VCaP (cell line): ENCODE results near the gene P4HB.
A peak's percentile ranks its signal among the peaks of the same experiment; 100 is the strongest.

ENCODE experiments used
- H3K27ac ChIP-seq: fragments of 450-650 bp; 2 replicates; pipeline ENCODE4 v1.5.1; 2017
- TF ChIP-seq, protein P1 (sequence below): fragments of 450-650 bp; conservative IDR thresholded peaks from 2 replicates; pipeline ENCODE4 v1.5.1; 2017; ENCODE audit warnings: mild to moderate bottlenecking, moderate library complexity

Gene P4HB

DNA sequence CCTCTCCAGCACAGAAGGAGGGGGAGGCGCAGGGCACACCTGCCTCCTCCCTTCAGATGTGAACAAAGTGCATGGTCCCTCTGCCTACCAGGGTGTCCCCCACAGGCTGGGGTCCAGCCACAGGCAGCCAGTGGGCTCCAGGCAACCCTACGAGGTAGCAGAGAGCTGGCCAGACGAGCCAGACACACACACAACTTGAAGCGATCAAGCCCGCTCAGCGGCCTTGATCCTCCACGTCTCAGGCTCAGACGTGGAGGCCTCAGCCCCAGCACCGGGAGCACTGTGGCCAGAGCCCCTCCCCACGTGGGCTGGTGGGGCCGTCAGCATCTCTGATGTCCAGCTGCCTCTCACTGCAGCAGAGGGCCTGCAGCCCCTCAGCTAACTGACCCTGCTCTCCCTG, 35.7 kb downstream of the P4HB start:
- H3K27ac ChIP-seq, result no peak overlapping the region

DNA sequence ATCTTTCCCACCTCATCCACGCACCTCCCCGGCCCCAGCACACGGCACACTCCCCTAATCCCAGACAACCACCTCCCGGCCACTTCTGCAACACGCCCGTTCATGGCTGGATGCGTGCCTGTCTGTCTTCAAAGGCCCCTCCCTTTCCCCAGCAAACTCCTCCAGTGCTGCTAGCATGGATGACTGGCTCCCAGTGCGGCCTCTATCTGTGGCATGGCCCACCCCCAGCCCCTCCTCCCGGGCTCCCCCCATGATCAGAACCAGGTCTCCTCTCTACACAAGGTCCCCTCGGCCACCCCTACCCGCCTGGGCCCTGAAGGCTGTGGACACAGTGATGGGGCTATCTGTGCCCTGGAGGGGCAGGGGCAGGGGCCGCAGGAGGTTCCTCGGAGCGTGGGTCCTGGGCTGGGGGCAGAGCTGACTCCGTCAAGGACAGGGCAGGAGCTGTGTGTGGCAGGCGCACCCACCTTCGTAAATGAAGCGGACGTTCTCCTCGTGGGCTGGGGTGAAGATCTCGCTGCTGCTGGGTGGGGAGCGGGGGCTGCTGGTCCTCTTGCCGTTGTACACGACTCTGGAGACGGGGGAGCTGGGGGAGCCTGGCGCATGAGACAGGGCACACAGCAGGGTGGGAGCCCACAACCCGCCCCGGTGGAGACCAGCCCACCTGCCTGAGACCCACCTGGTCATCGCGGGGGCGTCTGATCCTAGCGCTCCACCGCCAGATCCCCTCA, 36.4 kb downstream of the P4HB start:
- TF ChIP-seq, protein P1, sequence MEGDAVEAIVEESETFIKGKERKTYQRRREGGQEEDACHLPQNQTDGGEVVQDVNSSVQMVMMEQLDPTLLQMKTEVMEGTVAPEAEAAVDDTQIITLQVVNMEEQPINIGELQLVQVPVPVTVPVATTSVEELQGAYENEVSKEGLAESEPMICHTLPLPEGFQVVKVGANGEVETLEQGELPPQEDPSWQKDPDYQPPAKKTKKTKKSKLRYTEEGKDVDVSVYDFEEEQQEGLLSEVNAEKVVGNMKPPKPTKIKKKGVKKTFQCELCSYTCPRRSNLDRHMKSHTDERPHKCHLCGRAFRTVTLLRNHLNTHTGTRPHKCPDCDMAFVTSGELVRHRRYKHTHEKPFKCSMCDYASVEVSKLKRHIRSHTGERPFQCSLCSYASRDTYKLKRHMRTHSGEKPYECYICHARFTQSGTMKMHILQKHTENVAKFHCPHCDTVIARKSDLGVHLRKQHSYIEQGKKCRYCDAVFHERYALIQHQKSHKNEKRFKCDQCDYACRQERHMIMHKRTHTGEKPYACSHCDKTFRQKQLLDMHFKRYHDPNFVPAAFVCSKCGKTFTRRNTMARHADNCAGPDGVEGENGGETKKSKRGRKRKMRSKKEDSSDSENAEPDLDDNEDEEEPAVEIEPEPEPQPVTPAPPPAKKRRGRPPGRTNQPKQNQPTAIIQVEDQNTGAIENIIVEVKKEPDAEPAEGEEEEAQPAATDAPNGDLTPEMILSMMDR, result no peak
- peak overlapping the region; percentile 93; the same call in 1 of the 2 replicates for H3K27ac ChIP-seq

More for the DNA sequence above, 35.7 kb downstream of the P4HB start:
- TF ChIP-seq, protein P1, result no peak

DNA sequence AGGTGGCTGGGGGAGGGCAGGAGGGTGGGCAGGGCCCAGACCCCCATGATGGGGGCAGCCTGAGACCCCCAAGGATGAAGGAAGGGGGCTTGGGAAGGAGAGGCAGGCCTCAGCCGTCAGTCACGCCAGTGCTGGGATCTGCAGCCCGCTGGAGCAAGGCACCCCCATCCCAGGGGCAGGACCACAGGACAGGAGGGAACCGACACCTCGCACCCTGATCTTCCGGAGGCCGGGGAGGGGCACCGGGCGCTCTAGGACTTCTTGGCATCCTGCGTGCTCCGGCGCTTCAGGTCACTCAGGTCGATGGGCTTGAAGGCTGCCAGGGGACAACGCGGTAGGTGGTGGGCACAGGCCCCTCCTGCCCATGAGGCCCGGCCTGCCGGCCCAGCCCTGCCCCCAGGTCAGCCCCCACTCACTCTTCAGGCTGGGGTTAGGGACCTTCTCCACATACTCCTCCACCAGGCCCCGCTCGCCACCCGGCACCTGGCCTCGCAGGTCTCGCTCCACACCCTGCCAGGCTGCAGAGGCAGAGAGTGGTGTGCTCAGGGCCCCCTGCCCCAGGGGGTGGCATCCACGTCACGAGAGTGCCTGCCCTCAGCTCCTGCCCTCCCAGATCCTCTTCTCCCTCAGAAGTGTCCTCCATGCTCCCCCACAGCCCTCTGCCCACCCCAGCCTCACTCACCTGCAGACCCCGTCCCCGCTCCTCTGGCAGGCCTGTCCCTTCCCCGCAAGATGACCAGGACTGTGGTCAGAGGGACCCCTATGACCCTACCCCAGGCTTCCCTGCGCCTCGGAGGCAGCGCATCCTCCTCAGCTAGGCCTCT, 37.1 kb downstream of the P4HB start:
- peak overlapping the region; percentile 93 for H3K27ac ChIP-seq
- TF ChIP-seq, protein P1, result no peak

DNA sequence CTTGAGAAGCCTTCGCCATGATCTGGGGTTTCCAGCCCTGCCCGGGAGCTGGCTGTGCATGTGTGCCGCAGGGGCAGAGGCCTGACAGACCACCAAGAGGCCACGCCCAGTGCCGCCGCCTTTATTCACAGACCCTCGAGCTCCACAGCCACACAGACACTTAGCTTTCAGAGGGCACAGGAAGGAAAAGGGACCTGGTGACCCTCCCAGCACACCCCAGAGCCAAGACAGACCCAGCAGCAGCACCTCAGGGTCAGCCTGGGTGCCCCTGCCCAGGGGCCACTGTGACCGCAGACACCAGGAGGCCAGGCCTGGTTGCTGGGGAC, 38.1 kb downstream of the P4HB start:
- TF ChIP-seq, protein P1, result no peak
- peak overlapping the region; percentile 93 for H3K27ac ChIP-seq

DNA sequence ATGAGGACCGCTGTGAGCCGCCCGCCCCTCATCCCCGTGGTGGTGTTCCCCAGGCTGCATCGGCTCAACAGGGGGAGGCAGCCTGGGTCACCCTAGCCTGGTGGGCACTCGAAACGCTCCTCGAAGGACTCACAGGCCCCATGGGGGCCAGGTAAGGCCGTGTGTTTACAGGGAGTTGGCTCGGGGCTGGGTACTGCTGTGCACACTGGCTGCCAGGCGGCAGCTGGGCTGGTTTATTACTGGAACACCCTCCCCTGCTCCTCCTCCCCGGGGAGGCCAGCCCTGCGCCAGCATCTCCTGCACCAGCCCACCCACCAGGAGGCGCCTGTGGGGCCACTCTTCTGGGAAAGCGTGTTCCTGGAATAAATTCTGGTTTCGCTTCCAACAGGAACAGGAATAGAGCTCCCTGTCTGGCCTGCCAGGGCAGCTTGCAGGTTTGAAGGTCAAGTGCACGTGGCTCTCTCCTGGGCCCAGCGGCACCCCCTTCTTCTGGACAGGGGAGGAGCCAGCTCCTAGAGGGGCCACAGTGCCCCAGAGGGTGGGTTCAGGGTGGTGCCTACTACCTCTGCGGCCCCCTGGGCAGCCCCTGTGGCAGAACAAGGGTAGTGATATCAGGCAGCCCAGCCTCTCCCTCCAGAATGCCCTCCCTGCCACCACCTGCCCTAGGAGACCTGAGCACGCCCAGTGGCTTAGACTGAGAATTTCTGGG, 38.6 kb downstream of the P4HB start:
- peak overlapping the region; percentile 93 for H3K27ac ChIP-seq
- TF ChIP-seq, protein P1, result peak; percentile 91

DNA sequence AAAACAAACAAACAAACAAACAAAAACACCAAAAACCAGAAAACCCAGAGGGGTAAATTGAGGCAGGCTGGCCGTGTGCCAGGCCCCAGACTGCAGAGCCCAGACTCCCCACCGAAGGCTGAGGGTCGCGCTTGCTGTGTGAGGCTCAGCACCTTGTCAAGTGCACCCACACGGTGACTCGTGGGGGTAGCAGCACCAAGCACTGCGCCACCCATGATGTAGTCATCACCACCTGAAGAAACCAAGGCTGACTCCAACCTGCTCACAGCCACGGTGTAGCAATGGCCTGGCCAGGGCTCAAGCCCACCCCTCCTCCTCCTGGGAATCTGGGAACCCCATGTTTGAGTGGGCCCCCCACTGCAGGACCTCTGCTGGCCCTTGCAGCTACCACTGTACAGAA, 39.2 kb downstream of the P4HB start:
- H3K27ac ChIP-seq, result peak overlapping the region; percentile 93

More for the DNA sequence above, 39.2 kb downstream of the P4HB start:
- TF ChIP-seq, protein P1, result no peak
